Hindlimb muscle (tissue), 1 donor: ENCODE data around the gene KPNA4. TPM values are rescaled to one million over a fixed set of nuclear protein-coding genes. Genes with fewer than 3 reads are reported as not detected.
A peak's percentile ranks its signal among the peaks of the same experiment; 100 is the strongest.
"Not testable (repeated sequence)": the region's sequence is repeated elsewhere in the genome, so short reads cannot be mapped to it uniquely, and the experiment has no call there.

ENCODE experiments used
- DNase-seq: peaks from one replicate; pipeline ENCODE4 v3.0.0-alpha.2; 2013
- polyA plus RNA-seq: library from polyadenylated mRNA; unstranded; fragments of 120-200 nt; gene quantifications from one replicate; pipeline ENCODE4 v1.2.1, GENCODE V29; 2013; ENCODE audit not compliant: insufficient read length

KPNA4 gene
- polyA plus RNA-seq, 1 donor, result 74.9 TPM

DNA sequence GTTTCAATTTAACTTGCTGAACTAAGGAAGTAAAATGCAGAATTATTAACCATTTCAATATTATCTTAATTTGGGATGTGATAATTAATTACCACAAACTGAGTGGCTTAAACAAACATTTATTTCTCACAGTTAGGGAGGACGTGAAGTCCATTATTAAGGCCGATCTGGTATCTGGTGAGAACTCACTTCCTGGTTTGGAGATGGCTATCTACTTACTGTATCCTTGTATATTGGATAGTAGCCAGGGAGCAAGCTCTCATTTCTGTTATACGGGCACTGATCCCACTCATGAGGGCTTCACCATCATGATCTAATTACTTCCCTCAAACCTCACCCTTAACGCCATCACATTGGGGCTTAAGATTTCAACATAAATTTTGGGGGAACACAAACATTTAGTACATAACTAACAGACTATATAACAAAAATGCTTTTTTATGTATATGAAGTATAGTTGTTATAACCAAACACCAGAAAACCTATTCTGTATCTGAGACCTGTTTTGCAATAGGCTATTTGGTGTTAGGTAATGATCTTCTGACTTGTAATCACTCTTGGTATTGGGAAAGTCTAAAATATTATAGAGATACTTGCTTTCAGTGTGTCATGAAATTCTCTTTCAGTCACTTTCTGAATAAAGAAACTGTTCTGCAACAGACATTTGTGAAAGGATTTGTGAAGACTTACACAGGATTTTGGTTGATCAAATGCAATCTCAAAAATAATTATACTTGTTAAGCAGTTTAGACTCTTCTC is 4.7 kb upstream of the KPNA4 start:
- no peak for DNase-seq

DNA sequence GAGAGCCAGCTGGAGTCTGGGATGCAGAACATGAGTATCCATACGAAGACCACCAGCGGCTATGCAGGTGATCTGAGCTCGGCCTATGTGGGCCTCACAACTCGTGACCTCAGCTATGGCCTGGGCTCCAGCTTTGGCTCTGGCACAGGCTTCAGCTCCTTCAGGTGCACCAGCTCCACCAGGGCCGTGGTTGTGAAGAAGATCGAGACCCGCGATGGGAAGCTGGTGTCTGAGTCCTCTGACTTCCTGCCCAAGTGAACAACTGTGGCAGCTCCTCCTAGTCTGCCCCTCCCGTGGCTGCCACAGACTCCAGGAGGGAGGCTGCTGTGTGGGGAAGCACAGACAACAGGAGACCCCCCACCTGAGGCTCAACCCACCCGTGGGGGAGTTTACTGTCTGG is 3.6 kb upstream of the KPNA4 start:
- DNase-seq, result no peak

DNA sequence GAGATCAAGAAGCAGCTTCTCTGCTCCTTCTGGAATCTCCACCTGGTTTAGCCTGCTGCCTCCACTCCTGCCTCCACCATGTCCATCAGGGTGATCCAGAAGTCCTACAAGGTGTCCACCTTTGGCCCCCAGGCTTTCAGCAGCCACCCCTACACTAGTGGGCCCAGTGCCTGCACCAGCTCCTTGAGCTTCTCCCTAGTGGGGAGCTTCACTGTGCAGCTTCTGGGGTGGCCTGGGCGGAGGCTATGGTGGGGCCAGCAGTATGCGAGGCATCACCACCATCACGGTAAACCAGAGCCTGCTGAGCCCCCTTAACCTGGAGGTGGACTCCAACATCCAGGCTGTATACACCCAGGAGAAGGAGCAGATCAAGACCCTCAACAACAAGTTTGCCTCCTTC is 2.4 kb upstream of the KPNA4 start:
- no peak for DNase-seq

DNA sequence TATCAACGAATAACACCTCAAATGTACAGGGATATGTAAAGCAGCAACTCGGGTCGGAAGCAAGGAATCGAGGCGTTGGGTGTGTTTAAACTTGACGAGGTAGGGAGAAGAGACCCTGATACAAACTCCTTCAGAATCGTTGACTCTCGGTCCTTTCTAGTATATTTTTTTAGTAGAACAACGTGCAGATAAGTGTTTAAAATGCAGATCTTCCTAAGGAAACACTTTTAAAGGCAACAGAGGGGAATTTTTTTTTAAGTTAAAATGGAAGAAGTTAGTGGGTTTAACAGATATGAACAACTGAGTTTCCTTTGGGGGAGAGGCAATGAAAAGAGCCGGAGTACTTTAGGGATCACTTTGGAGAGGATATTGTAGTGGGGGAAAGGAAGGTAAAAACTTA is 1.1 kb upstream of the KPNA4 start:
- no peak for DNase-seq

DNA sequence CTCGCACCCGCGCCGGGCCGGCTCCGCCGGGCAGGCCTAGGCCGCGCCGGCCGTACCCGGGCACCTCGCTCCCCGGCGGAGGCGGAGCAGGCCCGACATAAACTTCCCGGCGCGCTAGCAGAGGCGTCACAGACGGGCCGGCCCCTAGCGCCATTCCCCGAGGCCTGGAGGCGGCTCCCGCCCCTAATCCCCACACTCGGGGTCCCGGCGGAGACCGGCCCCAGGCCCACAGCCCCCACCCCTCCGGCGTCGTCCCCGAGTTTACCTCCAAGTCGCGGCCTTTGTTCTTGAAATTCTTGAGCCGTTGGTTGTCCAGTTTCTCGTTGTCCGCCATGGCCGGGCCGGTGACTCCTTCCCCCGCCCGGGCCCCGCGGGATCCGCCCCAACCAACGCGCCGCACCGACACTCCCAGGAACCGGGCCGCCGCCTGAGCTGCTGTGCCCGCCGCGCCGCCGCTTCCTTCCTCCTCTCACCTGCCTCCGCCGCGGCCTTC is 376 bp downstream of the KPNA4 start:
- peak; percentile 65 for DNase-seq

DNA sequence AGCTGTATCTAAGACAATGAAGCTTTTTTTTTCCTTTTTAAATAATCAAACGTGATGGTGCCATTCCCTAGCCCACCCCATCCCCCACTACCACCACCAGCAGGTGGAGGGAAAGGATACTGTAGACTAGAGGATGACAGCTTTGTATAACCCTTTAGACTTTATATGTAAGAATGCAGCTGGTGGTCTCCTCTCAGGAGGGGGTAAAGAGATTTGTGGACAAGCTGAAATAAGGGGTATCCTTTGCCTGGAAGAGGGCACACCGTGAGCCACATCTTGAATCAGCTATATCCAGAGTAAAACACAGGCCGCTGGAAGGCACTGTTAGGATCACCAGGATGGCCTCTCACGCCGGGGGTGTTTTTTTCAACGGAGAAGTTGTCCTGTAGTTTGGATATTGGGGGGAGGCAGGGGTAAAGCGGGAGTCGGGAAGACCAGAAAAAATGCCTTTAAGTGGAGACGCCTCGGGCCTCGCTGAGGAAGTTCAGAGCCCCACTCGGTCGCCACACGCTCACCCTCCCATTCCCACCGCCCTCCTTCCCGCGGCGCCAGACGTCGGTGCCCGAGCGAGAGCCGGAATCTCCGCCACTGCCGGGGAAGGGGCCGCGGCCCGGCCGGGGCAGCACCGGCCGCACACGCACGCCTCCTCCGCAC is 986 bp downstream of the KPNA4 start:
- peak; percentile 7 for DNase-seq

DNA sequence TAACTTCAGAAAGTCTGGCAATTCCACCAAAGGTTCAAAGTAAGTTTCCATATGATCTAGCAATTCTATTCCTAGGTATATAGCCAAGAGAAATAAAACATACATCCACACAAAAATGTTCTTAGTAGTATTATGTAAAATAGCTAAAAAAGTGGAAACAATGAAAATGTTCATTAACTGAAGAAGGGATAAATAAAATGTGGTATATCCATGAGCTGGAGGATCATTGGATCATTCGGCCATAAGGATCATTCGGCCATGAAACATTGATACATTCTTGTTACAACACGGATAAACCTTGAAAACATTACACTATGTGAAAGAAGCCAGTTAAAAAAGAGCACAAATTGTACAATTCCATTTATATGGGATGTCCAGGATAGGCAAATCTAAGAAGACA is 2.4 kb downstream of the KPNA4 start:
- DNase-seq, result no peak

DNA sequence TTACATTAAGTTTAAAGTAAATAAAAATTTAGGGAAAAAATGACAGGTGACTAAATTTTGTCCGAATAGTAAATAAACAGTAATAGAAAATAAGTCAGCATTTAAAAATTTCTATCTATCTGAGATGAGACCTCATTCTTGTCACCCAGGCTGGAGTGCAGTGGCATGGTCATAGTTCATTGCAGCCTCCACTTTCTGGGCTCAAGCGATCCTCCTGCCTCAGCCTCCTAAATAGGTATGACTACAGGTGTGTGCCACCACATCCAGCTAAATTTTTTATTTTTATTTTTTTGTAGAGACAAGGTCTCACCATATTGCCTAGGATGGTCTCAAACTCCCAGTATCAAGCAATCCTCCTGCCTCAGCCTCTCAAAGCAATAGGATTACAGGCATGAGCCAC is 7.8 kb downstream of the KPNA4 start:
- no peak for DNase-seq

DNA sequence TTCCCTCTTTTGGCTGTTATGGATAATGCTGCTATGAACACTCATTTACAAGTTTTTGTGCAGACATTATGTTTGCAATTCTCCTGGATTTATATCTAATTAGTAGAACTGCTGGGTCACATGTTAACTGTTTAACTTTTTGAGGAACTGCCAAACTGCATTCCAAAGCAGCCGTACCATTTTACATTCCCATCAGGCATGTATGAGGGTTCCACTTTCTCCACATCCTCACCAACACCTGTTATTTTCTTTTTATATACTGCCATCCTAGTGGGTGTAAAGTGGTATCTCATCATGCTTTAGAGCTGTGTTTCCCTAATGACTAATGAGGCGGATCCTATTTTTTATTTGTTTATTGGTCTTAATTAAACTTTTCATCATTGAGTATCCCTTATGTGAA is 9.2 kb downstream of the KPNA4 start:
- no peak for DNase-seq

DNA sequence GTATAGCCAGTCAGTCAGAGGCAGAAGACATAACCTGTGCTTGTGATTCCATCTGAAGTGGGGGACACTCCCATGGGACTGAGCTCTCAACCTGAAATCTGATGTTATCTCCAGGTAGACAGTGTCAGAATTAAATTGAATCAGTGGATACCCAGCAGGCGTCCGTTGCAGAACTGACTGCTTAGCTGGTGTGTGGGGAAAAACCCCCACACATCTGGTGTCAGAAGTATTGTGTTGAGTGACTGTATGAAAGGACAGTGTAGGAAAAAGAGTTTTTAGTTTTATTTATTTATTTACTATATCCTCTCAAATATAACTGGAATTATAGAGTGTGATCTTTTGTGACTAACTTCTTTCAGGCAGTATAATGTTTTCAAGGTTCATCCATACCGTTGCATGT is 10.4 kb downstream of the KPNA4 start:
- no peak for DNase-seq

DNA sequence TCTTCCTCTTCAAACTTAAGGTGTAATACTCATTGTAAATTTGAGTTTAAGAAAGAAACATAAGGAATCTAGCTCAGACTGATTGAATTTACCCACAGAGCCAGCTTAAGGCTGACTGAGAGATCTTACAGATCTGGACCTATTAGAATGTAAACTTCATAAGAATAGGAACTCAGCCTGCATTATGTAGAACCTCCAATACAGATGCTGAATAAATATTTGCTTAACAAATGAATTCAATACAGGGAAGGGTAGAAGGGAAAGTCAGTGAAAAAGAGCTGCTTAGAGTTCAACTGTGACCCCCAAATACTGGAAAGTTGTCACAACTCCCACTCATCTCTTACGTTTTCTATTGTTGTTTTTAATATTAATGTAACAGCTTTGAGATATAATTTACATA is 11.5 kb downstream of the KPNA4 start:
- DNase-seq, result no peak

DNA sequence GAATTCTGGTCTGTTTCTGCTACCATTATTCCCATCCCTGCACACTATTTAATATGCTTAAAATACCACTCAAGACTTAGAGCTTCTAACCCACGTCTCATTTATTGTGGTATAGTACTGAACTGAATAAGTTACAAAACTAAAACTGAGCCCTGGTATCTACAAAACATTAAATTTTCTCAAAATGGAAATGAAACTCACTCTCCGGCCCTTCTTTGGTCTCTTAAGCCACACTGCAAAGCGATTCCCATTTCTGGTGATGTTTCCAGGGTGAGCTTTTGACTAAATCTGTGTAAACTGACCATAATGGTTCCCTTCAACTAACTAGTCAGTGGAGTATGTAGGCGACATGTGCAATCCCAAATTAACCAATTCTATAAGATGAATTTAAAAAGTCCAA is 18.6 kb downstream of the KPNA4 start:
- DNase-seq, result no peak

DNA sequence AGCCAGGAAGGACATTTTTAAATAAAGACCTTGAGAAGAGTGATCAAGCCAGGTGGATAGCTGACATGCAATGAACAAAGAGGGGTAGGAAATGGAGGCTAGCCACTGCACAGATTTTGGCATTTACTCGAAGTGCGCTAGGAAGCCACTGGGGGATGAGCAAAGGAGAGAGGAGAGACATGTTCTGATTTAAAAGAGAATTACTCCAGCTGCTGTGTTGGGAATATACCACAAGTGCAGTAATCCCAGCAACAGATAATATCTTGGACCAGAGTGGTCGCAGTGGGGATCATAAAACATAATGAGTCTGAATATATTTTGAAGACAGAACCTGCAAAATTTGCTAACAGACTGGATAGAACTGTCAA is 19.9 kb downstream of the KPNA4 start:
- DNase-seq, result no peak

DNA sequence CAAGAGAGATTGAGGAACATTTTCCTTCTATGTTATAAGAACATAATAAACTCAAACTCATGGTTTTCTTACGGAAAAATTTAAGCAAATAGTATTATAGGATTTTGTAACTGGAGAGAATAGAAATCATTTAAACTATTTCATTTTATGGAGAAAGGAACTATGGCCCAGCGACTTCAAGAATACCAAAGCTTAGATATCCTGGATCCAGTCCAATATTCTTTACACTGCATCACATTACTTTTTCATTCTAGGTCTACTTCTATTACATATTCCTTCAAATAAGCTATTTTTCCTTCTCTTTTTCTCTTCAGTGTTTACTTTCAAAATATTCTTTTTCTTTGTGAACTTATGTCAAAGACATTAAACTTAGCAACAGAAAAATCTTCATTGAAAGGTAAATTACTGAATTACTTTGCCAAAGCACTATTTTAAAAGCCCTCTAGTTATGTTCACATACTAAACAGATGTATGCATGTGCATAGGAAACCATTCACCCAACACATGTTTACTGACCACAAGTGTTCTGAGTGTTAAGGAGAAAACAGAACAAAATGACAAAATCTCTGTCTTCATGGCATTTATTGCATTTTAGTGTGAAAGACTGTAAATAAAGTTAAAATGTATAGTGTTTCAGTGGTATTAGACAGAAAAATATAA is 20.4 kb downstream of the KPNA4 start:
- DNase-seq, result no peak

DNA sequence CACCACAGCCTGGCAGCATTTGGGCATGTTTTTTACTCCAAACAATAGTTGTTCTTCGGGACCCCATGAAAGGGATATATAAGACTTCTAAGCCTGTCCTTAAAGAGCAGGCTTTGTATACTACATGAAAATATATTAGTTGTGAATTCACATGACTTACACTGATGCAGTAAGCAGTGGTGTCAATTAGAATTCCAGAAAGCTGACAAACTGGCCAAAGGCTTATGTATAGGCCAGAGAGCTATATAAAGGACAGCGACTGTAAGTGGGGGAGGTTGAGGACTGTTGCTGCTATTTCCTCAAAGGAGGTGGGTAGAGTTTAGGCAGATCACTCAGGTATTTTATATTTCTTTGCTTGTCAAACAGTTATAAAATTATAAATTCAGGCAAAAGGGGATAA is 24.8 kb downstream of the KPNA4 start:
- no peak for DNase-seq

DNA sequence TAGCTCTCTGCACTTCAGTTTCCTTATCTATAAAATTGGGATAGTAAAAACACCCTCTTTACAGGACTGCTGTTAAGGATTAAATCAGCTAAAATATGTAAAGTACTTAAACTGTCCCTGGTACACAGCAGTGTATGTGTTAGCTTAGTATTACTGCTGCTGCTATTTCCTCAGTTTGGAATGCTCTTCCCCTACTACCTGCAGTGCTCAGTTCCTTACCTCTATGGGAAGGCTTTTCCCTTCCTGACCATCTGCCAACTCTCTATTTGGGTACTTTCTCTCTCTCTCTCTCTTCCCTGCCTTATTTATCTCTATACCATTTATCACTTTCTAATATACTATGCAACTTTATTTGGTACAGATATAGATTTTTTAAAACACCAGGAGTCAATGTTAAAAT is 26.5 kb downstream of the KPNA4 start:
- DNase-seq, result no peak

DNA sequence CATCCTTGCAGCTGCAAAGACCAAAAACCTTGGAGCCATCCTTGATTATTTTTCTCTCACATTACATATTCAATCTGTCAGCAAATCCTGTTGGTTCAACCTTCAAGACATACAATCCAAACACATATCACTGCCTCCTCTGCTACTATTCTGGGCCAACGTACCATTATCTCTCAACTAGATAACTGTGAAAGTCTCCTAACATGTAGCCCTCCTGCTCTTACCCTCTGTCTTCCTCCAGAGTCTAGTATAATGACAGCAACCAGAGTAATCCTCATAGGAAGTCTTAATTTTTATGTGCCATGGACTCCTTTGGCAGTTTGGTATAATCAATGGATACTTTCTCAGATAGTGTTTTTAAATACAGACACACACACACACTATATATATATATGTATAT is 27.6 kb downstream of the KPNA4 start:
- no peak for DNase-seq

DNA sequence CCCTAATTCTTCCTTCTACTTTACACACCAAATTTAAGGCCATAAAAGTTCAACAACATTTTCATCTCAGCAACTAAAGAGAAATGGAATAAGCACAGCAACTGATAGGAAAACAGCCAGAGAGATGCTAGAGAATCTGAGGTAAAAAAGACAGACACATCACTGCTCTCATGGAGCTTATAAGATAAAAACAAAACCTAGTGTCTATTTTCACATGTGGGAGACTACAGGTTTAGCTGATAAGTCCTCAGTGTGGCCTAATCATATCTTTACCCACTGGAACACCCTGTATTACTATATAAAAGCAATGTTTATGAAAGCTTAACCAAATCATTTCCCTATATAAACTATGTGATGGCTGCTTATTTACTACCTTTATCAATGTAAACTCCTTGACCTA is 33.0 kb downstream of the KPNA4 start:
- DNase-seq, result no peak

DNA sequence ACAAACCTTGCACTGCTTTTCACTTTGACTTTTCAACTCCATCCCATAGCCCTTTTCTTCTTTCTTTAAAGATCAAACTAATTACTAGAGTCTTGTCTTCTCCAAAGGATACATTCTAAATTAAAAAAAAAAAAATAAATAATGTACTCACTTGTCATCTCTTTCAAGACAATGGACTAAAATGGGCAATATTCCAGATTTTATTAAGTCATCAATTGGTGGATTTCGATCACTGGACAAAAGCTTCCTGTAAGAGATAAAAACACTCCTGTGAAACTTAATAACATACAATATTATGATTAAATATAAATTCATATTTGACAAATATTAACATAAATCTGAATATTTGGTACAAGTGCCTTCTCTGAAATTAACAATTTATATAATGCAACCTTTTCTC is 34.1 kb downstream of the KPNA4 start:
- DNase-seq, result no peak

DNA sequence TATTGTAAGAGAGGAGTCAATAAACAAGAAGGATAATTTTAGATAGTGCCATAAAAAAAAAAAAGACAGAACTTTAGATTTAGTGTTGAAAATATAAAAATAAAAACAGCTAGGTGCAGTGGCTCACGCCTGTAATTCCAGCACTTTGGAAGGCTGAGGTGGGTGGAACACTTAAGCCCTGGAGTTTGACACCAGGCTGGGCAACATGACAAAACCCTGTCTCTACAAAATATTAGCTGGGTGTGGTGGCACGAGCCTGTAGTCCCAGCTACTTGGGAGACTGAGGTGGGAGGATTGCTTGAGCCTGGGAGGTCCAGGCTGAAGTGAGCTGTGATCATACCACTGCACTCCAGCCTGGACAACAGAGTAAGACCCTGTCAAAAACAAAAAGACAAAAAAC is 49.0 kb downstream of the KPNA4 start:
- DNase-seq, result not testable (repeated sequence)

DNA sequence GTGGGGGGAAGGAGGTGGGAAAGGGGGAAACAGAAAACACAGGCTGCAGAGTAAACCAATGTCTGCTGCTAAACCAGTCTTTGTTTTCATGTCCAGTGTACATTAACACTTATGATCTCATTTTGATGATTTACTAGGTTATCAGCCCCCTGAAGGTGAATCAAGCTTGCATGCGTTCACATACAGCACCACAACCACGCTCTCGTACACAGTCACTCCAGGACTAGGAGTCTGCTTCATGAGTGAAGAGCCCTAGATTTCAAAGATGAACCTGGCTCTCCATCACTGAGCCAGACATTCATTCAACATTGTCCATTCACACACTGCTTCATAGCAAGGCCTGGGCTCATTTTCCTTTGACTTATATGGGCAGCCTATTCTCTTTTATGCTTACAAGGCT is 64.0 kb downstream of the KPNA4 start:
- DNase-seq, result no peak

DNA sequence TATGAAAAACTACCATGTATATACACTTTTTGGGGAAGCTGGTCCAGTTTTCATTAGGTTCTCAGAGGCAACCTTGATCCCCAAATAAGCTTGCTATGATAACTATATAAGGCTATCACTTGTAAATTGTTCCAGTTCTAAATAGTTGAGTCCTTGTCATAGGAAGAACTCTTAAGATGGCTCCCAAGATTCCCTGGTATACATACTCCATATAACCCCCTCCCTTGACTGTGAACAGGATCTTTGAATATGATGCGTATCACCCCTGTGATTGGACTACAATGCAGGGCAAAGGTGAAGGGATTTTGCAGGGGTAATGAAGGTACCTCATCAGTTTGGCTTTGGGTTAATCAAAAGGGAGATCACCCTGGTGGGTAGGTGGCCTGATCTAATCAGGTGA is 67.2 kb downstream of the KPNA4 start:
- DNase-seq, result no peak

DNA sequence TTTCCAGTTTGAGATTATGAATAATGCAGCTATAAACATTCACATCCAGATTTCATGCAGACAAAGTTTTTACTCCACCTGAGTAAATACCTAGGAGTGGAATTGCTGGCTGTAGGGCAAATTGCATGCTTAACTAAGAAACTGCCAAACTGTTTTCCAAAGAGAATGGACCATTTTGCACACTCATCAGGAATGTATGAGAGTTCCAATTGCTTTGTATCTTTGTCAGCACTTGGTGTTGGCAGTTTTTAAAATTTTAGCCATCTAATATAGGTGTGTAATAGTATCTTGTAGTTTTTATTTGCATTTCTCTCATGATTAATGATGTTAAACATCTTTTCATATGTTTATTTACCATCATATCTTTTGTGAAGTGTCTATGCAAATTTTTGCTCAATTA is 75.2 kb downstream of the KPNA4 start:
- no peak for DNase-seq

DNA sequence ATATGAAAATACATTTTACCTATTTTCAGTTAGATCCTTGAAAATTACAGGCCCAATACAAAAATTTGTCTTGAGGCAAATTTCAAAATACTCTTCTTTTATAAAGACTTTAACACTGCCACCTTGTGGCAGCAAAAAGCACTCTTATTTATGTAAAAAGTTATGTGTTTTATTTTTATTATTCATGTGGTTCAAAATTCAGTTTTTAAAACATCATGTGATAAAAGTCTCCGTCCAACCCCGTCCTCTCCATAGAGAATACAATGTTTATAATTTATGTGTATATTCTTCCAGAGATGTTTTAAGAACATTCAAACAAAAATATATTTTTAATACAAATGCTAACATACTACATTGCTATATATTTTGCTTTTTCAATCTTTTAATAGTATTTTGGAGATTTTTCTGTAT is 78.9 kb downstream of the KPNA4 start:
- DNase-seq, result peak; percentile 27
